GM12878 (cell line): ENCODE results near the gene RAD51B.

Experiments
- ATF3 ChIP-seq: IDR thresholded peaks from 2 replicates; pipeline ENCODE4 v1.6.1; 2011; ENCODE audit warnings: low read depth, mild to moderate bottlenecking, low read length, moderate library complexity, borderline replicate concordance; ENCODE audit errors: extremely low read depth
- CEBPB ChIP-seq, 2 experiments: fragments of 150-350 bp in 1 of 2; IDR thresholded peaks; 2 replicates each; pipeline ENCODE4 v1.6.1; 2012 to 2014; ENCODE audit warnings: low read depth in 2 of 2, low read length in 2 of 2, borderline replicate concordance in 1 of 2, inconsistent platforms in 1 of 2
- CREB1 ChIP-seq: IDR thresholded peaks from 2 replicates; pipeline ENCODE4 v1.6.1; 2012; ENCODE audit warnings: low read depth, mild to moderate bottlenecking, inconsistent platforms
- CTCF ChIP-seq, 3 experiments: IDR thresholded peaks in 2 of 3; conservative IDR thresholded peaks in 1 of 3; 2 replicates each; pipeline ENCODE4 v1.5.1; 2011; ENCODE audit warnings: low read depth in 3 of 3, low read length in 3 of 3, mild to moderate bottlenecking in 3 of 3, control low read depth in 2 of 3, moderate library complexity in 2 of 3, inconsistent platforms in 1 of 3, mixed read lengths in 1 of 3; ENCODE audit not compliant: control insufficient read depth in 2 of 3, insufficient read depth in 1 of 3; ENCODE audit errors: extremely low read depth in 1 of 3
- E4F1 ChIP-seq: fragments of 450-650 bp; IDR thresholded peaks from 2 replicates; pipeline ENCODE4 v1.6.1; 2018; ENCODE audit warnings: borderline replicate concordance, mild to moderate bottlenecking; ENCODE audit not compliant: partially characterized antibody
- NR2F1 ChIP-seq: fragments of 450-650 bp; conservative IDR thresholded peaks from 2 replicates; pipeline ENCODE4 v1.6.1; 2017; ENCODE audit warnings: mild to moderate bottlenecking
- POLR2A ChIP-seq: IDR thresholded peaks from 2 replicates; pipeline ENCODE4 v1.6.1; 2011; ENCODE audit warnings: low read depth, mild to moderate bottlenecking, low read length
- SUZ12 ChIP-seq: fragments of 200-600 bp; sonication (generic); IDR thresholded peaks from one replicate; pipeline ENCODE4 v1.6.1; 2018; ENCODE audit warnings: antibody characterized with exemption, mild to moderate bottlenecking; ENCODE audit not compliant: unreplicated experiment
- ZNF24 ChIP-seq: fragments of 450-650 bp; IDR thresholded peaks from 2 replicates; pipeline ENCODE4 v1.6.1; 2017; ENCODE audit warnings: antibody characterized with exemption, mild to moderate bottlenecking
- ZNF622 ChIP-seq: fragments of 450-650 bp; IDR thresholded peaks from 2 replicates; pipeline ENCODE4 v1.6.1; 2017; ENCODE audit warnings: mild to moderate bottlenecking, inconsistent platforms

GRCh38 chr14:68412505-68413465 lies 593.2 kb downstream of the RAD51B start:
- TF ChIP-seq CEBPB (IDR thresholded peaks at IDR 0.05; ENCODE audit: borderline replicate concordance in 1 of 2, low read depth in 2 of 2, low read length in 2 of 2) = no peak
- TF ChIP-seq POLR2A = no peak
- no peak for TF ChIP-seq CTCF (IDR thresholded peaks at IDR 0.05 in 2 of 3, conservative IDR thresholded peaks at IDR 0.05 in 1 of 3; ENCODE audit: control insufficient read depth in 2 of 3, extremely low read depth in 1 of 3, insufficient read depth in 1 of 3, low read depth in 3 of 3, low read length in 3 of 3)
- no peak for TF ChIP-seq SUZ12
- no peak for TF ChIP-seq E4F1
- TF ChIP-seq ZNF24 = no peak
- no peak for TF ChIP-seq NR2F1
- TF ChIP-seq ZNF622 = no peak
- TF ChIP-seq ATF3 = no peak
- no peak for TF ChIP-seq CREB1
